SK-N-MC (cell line): ENCODE results near the gene ZNF316.

Experiments
- EZH2 ChIP-seq: fragments of 200-600 bp; sonication (generic); IDR thresholded peaks from one replicate; pipeline ENCODE4 v1.6.1; 2017; ENCODE audit warnings: antibody characterized with exemption
- POLR2AphosphoS5 ChIP-seq: IDR thresholded peaks from 2 replicates; pipeline ENCODE4 v1.6.1; 2012; ENCODE audit warnings: mild to moderate bottlenecking, low read depth, low read length, borderline replicate concordance

DNA sequence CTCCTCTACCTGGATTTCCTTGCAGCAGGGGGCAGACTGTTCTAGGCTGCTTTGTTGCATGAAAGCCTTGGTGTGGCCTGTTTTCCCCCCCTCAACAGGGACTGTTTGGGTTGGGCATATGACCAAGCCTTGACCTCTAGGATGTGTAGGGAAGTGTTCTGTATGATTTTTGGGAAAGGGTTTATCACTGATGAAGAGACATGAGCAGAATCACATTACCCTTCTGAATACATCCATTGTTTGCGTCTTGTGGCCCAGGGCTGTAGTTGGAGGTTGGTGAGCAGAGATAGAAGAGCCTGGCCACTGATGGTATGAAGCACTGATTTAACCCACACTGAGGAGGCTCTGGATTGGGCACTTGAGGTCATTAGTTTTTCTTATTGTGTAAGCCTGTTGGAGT lies 43.0 kb downstream of the ZNF316 start:
- no peak for TF ChIP-seq POLR2AphosphoS5
- no peak for TF ChIP-seq EZH2
